ENCODE results near the gene SUMF1.

DNA sequence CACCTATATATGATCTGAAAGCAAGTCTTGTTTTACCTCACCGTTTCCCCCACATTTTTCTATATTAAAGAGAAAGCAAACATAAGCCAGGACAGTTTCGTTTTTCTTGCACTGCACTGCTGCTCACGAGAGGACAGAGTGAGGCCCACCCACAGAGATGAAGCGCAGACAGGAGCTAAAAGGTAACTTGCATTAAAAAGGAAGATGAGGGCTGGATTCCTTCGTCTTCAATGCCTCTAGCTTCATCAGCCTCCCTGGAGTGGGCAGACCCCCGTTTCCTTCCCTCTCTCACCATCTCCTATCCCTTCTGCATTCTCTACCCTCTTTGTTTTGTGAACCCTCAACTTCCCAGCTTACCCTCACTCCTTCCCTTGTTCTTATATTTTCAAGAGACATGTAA lies 18.9 kb downstream of the SUMF1 start:
- no peak for TF ChIP-seq POLR2A (IDR thresholded peaks at IDR 0.05)
- no peak for TF ChIP-seq POLR2AphosphoS5 (IDR thresholded peaks at IDR 0.05)
- no peak for TF ChIP-seq EP300 (IDR thresholded peaks at IDR 0.05)

Data from stomach (tissue), 4 donors.